ENCODE measurements around the gene ZNF646.

ZNF646 gene

GRCh38 chr16:31081428-31082351 is 7.5 kb downstream of the ZNF646 start:
- Histone ChIP-seq H3K27ac (ENCODE audit: low read length) (no peak overlapping the region), H3K4me1 (ENCODE audit: low read length) (no peaks in the 10 kb centered on the region), H3K9me3 (ENCODE audit: insufficient read depth, low read length) (no peaks in the 10 kb centered on the region), H3K79me2 (ENCODE audit: low read length) (peaks cover 6% of the 10 kb centered on the region; the same call in 1 of the 2 replicates), H3K4me3 (ENCODE audit: low read length) (no peak overlapping the region), H3K36me3 (replicated peaks; ENCODE audit: low read depth, low read length) (peaks cover 37% of the 10 kb centered on the region), H3K4me2 (ENCODE audit: low read length) (no peak overlapping the region), H3K9ac (ENCODE audit: low read length) (no peak overlapping the region), H3K27me3 (ENCODE audit: low read depth, low read length) (no peaks in the 10 kb centered on the region), H2AFZ (ENCODE audit: low read depth, low read length) (no peak overlapping the region), H4K20me1 (ENCODE audit: insufficient read depth, low read length) (peaks cover 3% of the 10 kb centered on the region; the same call in 1 of the 2 replicates)
- TF ChIP-seq EZH2phosphoT487 (IDR thresholded peaks at IDR 0.05; ENCODE audit: low read depth) = no peak
- TF ChIP-seq CTCF (IDR thresholded peaks at IDR 0.05; ENCODE audit: low read depth, low read length) = no peak

GRCh38 chr16:31082368-31083045 is 8.3 kb downstream of the ZNF646 start:
- H3K4me2 ChIP-seq (ENCODE audit: low read length) = no peak overlapping the region
- H3K36me3 ChIP-seq (replicated peaks; ENCODE audit: low read depth, low read length) = peaks cover 34% of the 10 kb centered on the region

GRCh38 chr16:31083081-31083480 is 8.9 kb downstream of the ZNF646 start:
- Histone ChIP-seq H3K4me3 (ENCODE audit: low read length) (no peak overlapping the region), H3K27ac (ENCODE audit: low read length) (no peak overlapping the region), H3K27me3 (ENCODE audit: low read depth, low read length) (no peaks in the 10 kb centered on the region), H2AFZ (ENCODE audit: low read depth, low read length) (no peak overlapping the region), H3K79me2 (ENCODE audit: low read length) (no peaks in the 10 kb centered on the region; the same call in 1 of the 2 replicates), H3K9me3 (ENCODE audit: insufficient read depth, low read length) (no peaks in the 10 kb centered on the region), H3K36me3 (replicated peaks; ENCODE audit: low read depth, low read length) (peaks cover 28% of the 10 kb centered on the region), H3K4me1 (ENCODE audit: low read length) (no peaks in the 10 kb centered on the region), H3K4me2 (ENCODE audit: low read length) (no peak overlapping the region), H4K20me1 (ENCODE audit: insufficient read depth, low read length) (peaks cover 3% of the 10 kb centered on the region; the same call in 1 of the 2 replicates), H3K9ac (ENCODE audit: low read length) (no peak overlapping the region)
- TF ChIP-seq CTCF (IDR thresholded peaks at IDR 0.05; ENCODE audit: low read depth, low read length) (no peak), EZH2phosphoT487 (IDR thresholded peaks at IDR 0.05; ENCODE audit: low read depth) (no peak)

More at GRCh38 chr16:31082368-31083045, 8.3 kb downstream of the ZNF646 start:
- TF ChIP-seq CTCF (IDR thresholded peaks at IDR 0.05; ENCODE audit: low read depth, low read length) (no peak), EZH2phosphoT487 (IDR thresholded peaks at IDR 0.05; ENCODE audit: low read depth) (no peak)
- H3K9me3 ChIP-seq (ENCODE audit: insufficient read depth, low read length) = no peaks in the 10 kb centered on the region
- H3K4me3 ChIP-seq (ENCODE audit: low read length) = no peak overlapping the region
- H3K4me1 ChIP-seq (ENCODE audit: low read length) = no peaks in the 10 kb centered on the region
- H3K79me2 ChIP-seq (ENCODE audit: low read length) = no peaks in the 10 kb centered on the region; the same call in 1 of the 2 replicates
- no peak overlapping the region for H3K27ac ChIP-seq (ENCODE audit: low read length)
- H3K27me3 ChIP-seq (ENCODE audit: low read depth, low read length) = no peaks in the 10 kb centered on the region
- H2AFZ ChIP-seq (ENCODE audit: low read depth, low read length) = no peak overlapping the region
- H3K9ac ChIP-seq (ENCODE audit: low read length) = no peak overlapping the region
- H4K20me1 ChIP-seq (ENCODE audit: insufficient read depth, low read length) = peaks cover 3% of the 10 kb centered on the region; the same call in 1 of the 2 replicates

GRCh38 chr16:31083556-31083955 is 9.3 kb downstream of the ZNF646 start:
- Histone ChIP-seq H3K79me2 (ENCODE audit: low read length) (no peaks in the 10 kb centered on the region; the same call in 1 of the 2 replicates), H3K9ac (ENCODE audit: low read length) (no peak overlapping the region), H3K4me1 (ENCODE audit: low read length) (no peaks in the 10 kb centered on the region), H3K4me2 (ENCODE audit: low read length) (no peak overlapping the region), H3K4me3 (ENCODE audit: low read length) (no peak overlapping the region), H3K27ac (ENCODE audit: low read length) (no peak overlapping the region), H2AFZ (ENCODE audit: low read depth, low read length) (no peak overlapping the region), H3K9me3 (ENCODE audit: insufficient read depth, low read length) (no peaks in the 10 kb centered on the region), H3K36me3 (replicated peaks; ENCODE audit: low read depth, low read length) (peaks cover 24% of the 10 kb centered on the region), H4K20me1 (ENCODE audit: insufficient read depth, low read length) (peaks cover 3% of the 10 kb centered on the region; the same call in 1 of the 2 replicates), H3K27me3 (ENCODE audit: low read depth, low read length) (no peaks in the 10 kb centered on the region)
- TF ChIP-seq EZH2phosphoT487 (IDR thresholded peaks at IDR 0.05; ENCODE audit: low read depth) (no peak), CTCF (IDR thresholded peaks at IDR 0.05; ENCODE audit: low read depth, low read length) (no peak)

All from OCI-LY3 (cell line).